ENCODE measurements around the gene RORC.

GRCh38 chr1:151843398-151843797 is 11.8 kb upstream of the RORC start:
- TF ChIP-seq, protein P1, sequence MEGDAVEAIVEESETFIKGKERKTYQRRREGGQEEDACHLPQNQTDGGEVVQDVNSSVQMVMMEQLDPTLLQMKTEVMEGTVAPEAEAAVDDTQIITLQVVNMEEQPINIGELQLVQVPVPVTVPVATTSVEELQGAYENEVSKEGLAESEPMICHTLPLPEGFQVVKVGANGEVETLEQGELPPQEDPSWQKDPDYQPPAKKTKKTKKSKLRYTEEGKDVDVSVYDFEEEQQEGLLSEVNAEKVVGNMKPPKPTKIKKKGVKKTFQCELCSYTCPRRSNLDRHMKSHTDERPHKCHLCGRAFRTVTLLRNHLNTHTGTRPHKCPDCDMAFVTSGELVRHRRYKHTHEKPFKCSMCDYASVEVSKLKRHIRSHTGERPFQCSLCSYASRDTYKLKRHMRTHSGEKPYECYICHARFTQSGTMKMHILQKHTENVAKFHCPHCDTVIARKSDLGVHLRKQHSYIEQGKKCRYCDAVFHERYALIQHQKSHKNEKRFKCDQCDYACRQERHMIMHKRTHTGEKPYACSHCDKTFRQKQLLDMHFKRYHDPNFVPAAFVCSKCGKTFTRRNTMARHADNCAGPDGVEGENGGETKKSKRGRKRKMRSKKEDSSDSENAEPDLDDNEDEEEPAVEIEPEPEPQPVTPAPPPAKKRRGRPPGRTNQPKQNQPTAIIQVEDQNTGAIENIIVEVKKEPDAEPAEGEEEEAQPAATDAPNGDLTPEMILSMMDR (conservative IDR thresholded peaks at IDR 0.05 in 1 of 2, IDR thresholded peaks at IDR 0.05 in 1 of 2; ENCODE audit: extremely low read depth in 1 of 2, insufficient read depth in 1 of 2, low read depth in 1 of 2, low read length in 2 of 2): no peak
- TF ChIP-seq EZH2 (IDR thresholded peaks at IDR 0.05; ENCODE audit: borderline replicate concordance, low read length): no peak
